NCI-H510A (cell line): ENCODE data around the gene SLC2A9.
"Not testable (repeated sequence)": the region's sequence is repeated elsewhere in the genome, so short reads cannot be mapped to it uniquely, and the experiment has no call there.

Source experiments
- DNase-seq: peaks from one replicate; lab custom pipeline; 2025; lab: John Stamatoyannopoulos, UW

The SLC2A9 gene

GRCh38 chr4:9926586-9926985 lies 94.7 kb downstream of the SLC2A9 start:
- DNase-seq, result no peak

GRCh38 chr4:9925750-9926439 lies 95.4 kb downstream of the SLC2A9 start:
- no peak for DNase-seq

- no peak for DNase-seq
These were observed 96.5 kb downstream of the SLC2A9 start for GRCh38 chr4:9924750-9925149.

GRCh38 chr4:9923195-9923812 lies 98.0 kb downstream of the SLC2A9 start:
- DNase-seq, result no peak

- no peak for DNase-seq
These were observed 100.0 kb downstream of the SLC2A9 start for GRCh38 chr4:9921326-9921725.

GRCh38 chr4:9920029-9920428 lies 101.3 kb downstream of the SLC2A9 start:
- no peak for DNase-seq

GRCh38 chr4:9919047-9919446 lies 102.2 kb downstream of the SLC2A9 start:
- no peak for DNase-seq

- DNase-seq, result no peak
These were observed 102.8 kb downstream of the SLC2A9 start for GRCh38 chr4:9918484-9918883.

GRCh38 chr4:9916937-9917336 lies 104.4 kb downstream of the SLC2A9 start:
- DNase-seq, result no peak

GRCh38 chr4:9916346-9916745 lies 105.0 kb downstream of the SLC2A9 start:
- no peak for DNase-seq

- DNase-seq, result no peak
These were observed 107.5 kb downstream of the SLC2A9 start for GRCh38 chr4:9913846-9914245.

- DNase-seq, result no peak
These were observed 114.3 kb downstream of the SLC2A9 start for GRCh38 chr4:9906996-9907395.

GRCh38 chr4:9904976-9905587 lies 116.2 kb downstream of the SLC2A9 start:
- DNase-seq, result no peak

GRCh38 chr4:9903317-9903716 lies 118.0 kb downstream of the SLC2A9 start:
- no peak for DNase-seq

GRCh38 chr4:9901257-9901656 lies 120.0 kb downstream of the SLC2A9 start:
- no peak for DNase-seq

GRCh38 chr4:9900633-9901032 lies 120.7 kb downstream of the SLC2A9 start:
- DNase-seq, result not testable (repeated sequence)

- DNase-seq, result no peak
These were observed 121.8 kb downstream of the SLC2A9 start for GRCh38 chr4:9899306-9900055.

- DNase-seq, result no peak
These were observed 122.5 kb downstream of the SLC2A9 start for GRCh38 chr4:9898596-9899305.

GRCh38 chr4:9895333-9895705 lies 126.0 kb downstream of the SLC2A9 start:
- no peak for DNase-seq

GRCh38 chr4:9894644-9895332 lies 126.5 kb downstream of the SLC2A9 start:
- DNase-seq, result no peak

GRCh38 chr4:9893329-9894108 lies 127.8 kb downstream of the SLC2A9 start:
- no peak for DNase-seq
